Vagina (tissue), 2 donors: ENCODE results near the gene ZNF45. TPM values are rescaled to one million over a fixed set of nuclear protein-coding genes. Genes with fewer than 3 reads are reported as not detected.

ENCODE experiments used
- DNase-seq, 2 donors: peaks; one replicate each; pipeline ENCODE4 v3.0.0-alpha.2; 2017; ENCODE audit errors: extremely low spot score in 2 of 2
- H3K27ac ChIP-seq: fragments of 200-600 bp; sonication (generic); one replicate; pipeline ENCODE4 v1.5.1; 2019
- H3K27me3 ChIP-seq: fragments of 200-600 bp; sonication (generic); one replicate; pipeline ENCODE4 v1.5.1; 2019
- H3K36me3 ChIP-seq, 2 donors: fragments of 200-600 bp; sonication (generic); one replicate each; pipeline ENCODE4 v1.5.1; 2017 to 2019
- H3K4me1 ChIP-seq: fragments of 200-600 bp; sonication (generic); one replicate; pipeline ENCODE4 v1.5.1; 2019
- H3K4me3 ChIP-seq, 2 donors: fragments of 200-600 bp; sonication (generic); 1 replicate in 1 of 2; 2 replicates in 1 of 2; pipeline ENCODE4 v1.5.1; 2016 to 2019
- H3K9me3 ChIP-seq: fragments of 200-600 bp; sonication (generic); one replicate; pipeline ENCODE4 v1.5.1; 2019
- CTCF ChIP-seq, 3 experiments: fragments of 450-650 bp in 2 of 3; fragments of 200-600 bp in 1 of 3; sonication (generic) in 1 of 3; IDR thresholded peaks; one replicate each; pipeline ENCODE4 v1.5.1; 2017 to 2019; ENCODE audit warnings: antibody characterized with exemption in 3 of 3, mild to moderate bottlenecking in 2 of 3, moderate library complexity in 2 of 3
- POLR2A ChIP-seq, 2 donors: fragments of 450-650 bp; IDR thresholded peaks; one replicate each; pipeline ENCODE4 v1.6.1; 2017; ENCODE audit warnings: antibody characterized with exemption in 2 of 2, mild to moderate bottlenecking in 2 of 2, moderate library complexity in 2 of 2
- POLR2AphosphoS5 ChIP-seq, 2 donors: sonication (generic); formaldehyde crosslinking; IDR thresholded peaks; one replicate each; pipeline ENCODE4 v1.9.0; 2017; ENCODE audit warnings: antibody characterized with exemption in 2 of 2, mild to moderate bottlenecking in 2 of 2, low read depth in 1 of 2; ENCODE audit not compliant: insufficient read depth in 1 of 2
- intact Hi-C: fragments of 100-400 bp; cut with DNase I; formaldehyde crosslinking; loops from one replicate; pipeline ENCODE4 v1.15.1; 2023
- total RNA-seq: library from RNA; depleted of rRNA; stranded (reverse); fragments of >200 nt; gene quantifications from one replicate; pipeline ENCODE4 v1.2.3, GENCODE V29; 2016

ZNF45 gene
- total RNA-seq, 1 donor from 2014 or later: 8.8 TPM

DNA sequence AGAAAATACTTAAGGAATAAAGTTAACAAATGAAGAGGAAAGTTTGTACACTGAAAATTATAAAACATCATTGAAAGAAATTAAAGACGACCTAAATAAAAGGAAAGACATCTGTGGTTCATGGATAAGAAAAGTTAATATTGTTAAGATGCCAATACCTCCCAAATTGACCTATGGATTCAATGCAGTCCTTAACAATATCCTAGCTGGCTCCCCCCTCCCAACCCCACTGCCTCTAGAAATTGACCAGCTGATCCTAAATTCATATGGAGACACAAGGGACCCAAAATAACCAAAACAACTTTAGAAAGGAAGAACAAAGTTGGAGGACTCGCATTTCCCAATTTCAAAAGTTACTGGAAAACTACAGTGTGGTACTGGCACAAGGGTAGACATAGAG lies 28.3 kb downstream of the ZNF45 start:
- TF ChIP-seq POLR2A (IDR thresholded peaks at IDR 0.05) (no peak), CTCF (IDR thresholded peaks at IDR 0.05) (no peak), POLR2AphosphoS5 (IDR thresholded peaks at IDR 0.05; ENCODE audit: insufficient read depth in 1 of 2, low read depth in 1 of 2) (no peak)
- H3K27me3 ChIP-seq: no peaks in the 10 kb centered on the region
- H3K27ac ChIP-seq: no peak overlapping the region
- peaks cover 40% of the 10 kb centered on the region for H3K9me3 ChIP-seq
- H3K36me3 ChIP-seq: no peaks in the 10 kb centered on the region
- DNase-seq: no peak
- H3K4me1 ChIP-seq: no peaks in the 10 kb centered on the region
- no peak overlapping the region for H3K4me3 ChIP-seq
- intact Hi-C loops: no loop called here

DNA sequence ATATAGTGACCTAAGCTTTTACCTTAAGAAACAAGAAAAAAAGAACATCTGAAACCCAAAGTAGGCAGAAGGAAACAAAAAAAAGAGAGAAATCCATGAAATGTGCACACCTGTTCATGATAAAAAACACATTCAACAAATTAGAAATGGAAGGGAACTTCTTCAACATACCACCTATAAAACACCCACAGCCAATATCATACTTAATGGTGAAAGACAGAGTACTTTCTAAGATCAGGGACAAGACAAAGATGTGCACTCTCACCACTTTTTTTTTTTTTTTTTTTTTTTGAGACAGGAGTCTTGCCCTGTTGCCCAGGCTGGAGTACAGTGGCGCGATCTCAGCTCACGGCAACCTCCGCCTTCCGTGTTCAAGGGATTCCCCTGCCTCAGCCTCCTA lies 29.2 kb downstream of the ZNF45 start:
- no peak overlapping the region for H3K4me3 ChIP-seq
- H3K4me1 ChIP-seq: no peaks in the 10 kb centered on the region
- no peak for DNase-seq
- no peaks in the 10 kb centered on the region for H3K36me3 ChIP-seq
- H3K9me3 ChIP-seq: peaks cover 34% of the 10 kb centered on the region
- no peaks in the 10 kb centered on the region for H3K27me3 ChIP-seq
- intact Hi-C loops: no loop called here
- TF ChIP-seq POLR2A (IDR thresholded peaks at IDR 0.05) (no peak), CTCF (IDR thresholded peaks at IDR 0.05) (no peak), POLR2AphosphoS5 (IDR thresholded peaks at IDR 0.05; ENCODE audit: insufficient read depth in 1 of 2, low read depth in 1 of 2) (no peak)
- no peak overlapping the region for H3K27ac ChIP-seq

- Histone ChIP-seq H3K4me3 (peak overlapping the region; percentile 37 to 40), H3K9me3 (peaks cover 12% of the 10 kb centered on the region), H3K27ac (no peak overlapping the region), H3K27me3 (no peaks in the 10 kb centered on the region), H3K36me3 (peaks cover 0 to 14% of the 10 kb centered on the region in 2 donors), H3K4me1 (no peaks in the 10 kb centered on the region)
- intact Hi-C loops: no loop called here
- DNase-seq: no peak
- TF ChIP-seq POLR2AphosphoS5 (IDR thresholded peaks at IDR 0.05; ENCODE audit: insufficient read depth in 1 of 2, low read depth in 1 of 2): no peak
- TF ChIP-seq POLR2A (IDR thresholded peaks at IDR 0.05): no peak
- no peak for TF ChIP-seq CTCF (IDR thresholded peaks at IDR 0.05)
Observed at GRCh38 chr19:43902399-43902798, 32.7 kb downstream of the ZNF45 start.

DNA sequence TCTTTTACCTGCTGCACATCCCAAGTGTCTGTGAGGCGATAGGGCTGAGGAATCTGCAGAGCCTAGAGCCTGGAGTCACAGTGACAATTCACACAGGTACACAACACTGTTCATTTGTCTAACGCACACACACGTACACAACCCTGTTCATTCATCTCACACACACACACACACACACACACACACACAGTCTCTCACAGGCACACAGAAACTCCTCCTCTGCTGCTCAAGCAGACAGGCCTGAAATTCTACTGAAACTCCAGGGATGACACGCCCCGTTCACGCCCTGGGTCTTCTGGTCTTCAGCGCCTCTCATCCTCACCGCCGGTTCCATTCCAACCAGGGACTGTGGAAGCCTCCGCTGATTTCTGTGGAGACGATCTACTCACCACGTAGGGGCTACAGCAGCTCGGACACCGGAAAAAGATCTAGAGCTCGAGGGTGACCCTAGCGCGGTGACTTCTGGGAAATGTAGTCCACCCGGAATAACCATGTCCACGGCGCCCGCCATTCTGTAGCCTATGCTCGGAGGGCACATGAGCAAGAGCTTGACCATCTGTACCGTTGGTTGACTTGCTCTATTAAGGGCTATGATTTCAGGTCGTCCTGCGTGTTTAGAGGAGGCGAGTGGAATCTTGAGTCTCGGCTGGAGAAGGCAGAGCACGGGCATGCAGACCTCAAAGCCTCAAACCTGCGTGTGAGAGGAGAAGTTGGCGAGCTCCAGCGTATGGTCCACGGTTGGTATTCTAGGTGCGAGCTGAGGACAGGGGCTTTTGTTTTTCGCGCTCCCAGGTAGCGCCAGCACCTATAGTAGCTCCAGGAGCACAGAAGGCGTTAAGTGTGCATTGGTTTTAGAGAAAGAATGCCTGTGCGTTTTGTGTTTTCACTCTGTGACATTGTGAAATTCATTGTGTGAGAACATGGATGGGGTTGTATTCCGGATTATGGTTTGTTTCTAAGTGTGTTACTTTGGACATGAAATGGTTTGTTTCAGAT lies 33.4 kb downstream of the ZNF45 start:
- DNase-seq: no peak
- intact Hi-C loops: no loop called here
- Histone ChIP-seq H3K27ac (no peak overlapping the region), H3K27me3 (no peaks in the 10 kb centered on the region), H3K4me3 (peak overlapping the region; percentile 37 to 40), H3K36me3 (peaks cover 0 to 14% of the 10 kb centered on the region in 2 donors), H3K9me3 (peaks cover 12% of the 10 kb centered on the region), H3K4me1 (no peaks in the 10 kb centered on the region)
- TF ChIP-seq POLR2AphosphoS5 (IDR thresholded peaks at IDR 0.05; ENCODE audit: insufficient read depth in 1 of 2, low read depth in 1 of 2) (peak in 1 of 2 donors; percentile 46), POLR2A (IDR thresholded peaks at IDR 0.05) (no peak)

DNA sequence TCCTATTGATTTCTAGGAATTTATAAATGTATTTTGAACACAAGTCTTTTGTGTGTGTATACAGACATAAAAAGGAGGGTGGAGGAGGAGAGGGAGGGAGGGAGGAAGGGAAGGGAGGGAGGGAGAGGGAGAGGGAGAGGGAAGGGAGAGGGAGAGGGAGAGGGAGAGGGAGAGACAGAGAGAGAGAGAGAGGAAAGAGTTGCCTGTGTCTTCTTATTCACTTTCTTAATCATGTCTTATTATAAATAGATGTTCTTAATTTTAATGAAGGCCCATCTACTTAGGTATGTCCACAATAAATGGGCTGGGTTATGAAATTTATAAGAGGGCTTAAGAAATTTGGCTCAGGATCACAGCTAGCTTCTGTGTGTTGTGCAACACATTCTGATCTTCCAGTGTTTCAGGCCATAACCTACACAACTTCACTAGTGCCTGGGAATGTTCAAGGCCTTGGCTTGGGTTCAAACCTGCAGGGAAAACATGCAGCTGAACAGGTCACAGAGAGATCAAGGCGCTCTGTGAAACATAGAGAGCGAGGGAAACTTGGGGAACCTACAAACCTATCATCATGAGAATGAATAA lies 39.3 kb downstream of the ZNF45 start:
- Histone ChIP-seq H3K27me3 (no peaks in the 10 kb centered on the region), H3K4me1 (no peaks in the 10 kb centered on the region), H3K27ac (no peak overlapping the region), H3K9me3 (peaks cover 3% of the 10 kb centered on the region), H3K4me3 (no peak overlapping the region), H3K36me3 (peaks cover 0 to 14% of the 10 kb centered on the region in 2 donors)
- DNase-seq: no peak
- intact Hi-C loops: no loop called here
- TF ChIP-seq CTCF (IDR thresholded peaks at IDR 0.05): no peak
- no peak for TF ChIP-seq POLR2AphosphoS5 (IDR thresholded peaks at IDR 0.05; ENCODE audit: insufficient read depth in 1 of 2, low read depth in 1 of 2)
- no peak for TF ChIP-seq POLR2A (IDR thresholded peaks at IDR 0.05)
